ENCODE data around the gene ROCK2. TPM values are rescaled to one million over a fixed set of nuclear protein-coding genes. Genes with fewer than 3 reads are reported as not detected.
"Not testable (repeated sequence)": the region's sequence is repeated elsewhere in the genome, so short reads cannot be mapped to it uniquely, and the experiment has no call there.

Gene ROCK2
- total RNA-seq, 1 donor from 2014 or later: 50.7 TPM

DNA sequence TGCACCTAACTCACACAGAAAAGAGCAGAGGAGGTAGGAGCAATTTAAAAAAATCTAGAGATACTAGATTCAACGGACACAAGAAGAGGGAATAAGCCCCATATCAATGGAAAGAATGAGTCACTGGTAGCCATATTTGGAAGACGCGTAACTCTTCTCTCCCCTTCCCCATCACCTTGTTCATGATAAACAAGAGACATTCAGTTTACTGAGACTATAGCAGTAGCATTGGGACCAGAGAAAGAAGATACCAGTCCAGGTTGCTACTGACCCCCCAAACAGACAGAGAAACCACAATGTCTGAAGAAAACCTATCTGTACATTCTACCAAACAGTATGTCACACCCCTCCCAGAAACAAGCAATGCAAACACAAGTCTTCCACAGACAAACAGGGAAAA, 108.1 kb downstream of the ROCK2 start:
- DNase-seq (ENCODE audit: low read depth): no peak

DNA sequence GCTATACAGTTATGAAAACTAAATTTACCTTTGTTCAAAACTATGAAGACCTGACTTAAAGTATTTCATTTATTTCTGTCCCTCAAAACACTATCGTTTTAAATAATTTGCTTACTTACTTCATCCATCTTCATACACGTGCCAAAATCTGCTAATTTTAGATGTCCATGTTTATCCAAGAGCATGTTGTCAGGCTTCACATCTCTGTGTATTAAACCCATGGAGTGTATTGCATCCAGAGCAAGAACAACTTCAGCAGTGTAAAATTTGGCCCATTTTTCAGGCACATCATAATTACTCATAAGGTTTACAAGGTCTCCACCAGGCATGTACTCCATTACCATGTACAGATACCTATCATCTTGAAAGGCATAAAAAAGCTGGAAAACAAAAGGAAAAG, 108.9 kb downstream of the ROCK2 start:
- DNase-seq (ENCODE audit: low read depth): no peak

DNA sequence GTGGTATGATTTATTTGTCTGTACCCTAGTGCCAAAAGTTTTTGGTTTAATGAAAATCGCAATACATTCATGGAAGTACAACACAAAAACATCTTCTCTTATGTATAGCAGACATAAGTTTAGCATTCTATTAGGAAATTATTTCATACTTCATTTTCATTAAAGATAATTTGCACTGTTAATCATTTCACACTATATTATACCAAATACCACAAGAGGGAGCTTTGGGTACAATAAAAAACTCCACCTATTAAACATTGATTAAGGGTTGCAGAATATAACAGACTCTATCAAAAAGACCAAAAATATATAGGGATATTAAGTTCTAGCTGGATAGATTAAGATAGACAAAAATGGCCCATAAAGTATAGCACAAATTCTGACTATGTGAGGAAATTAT, 110.1 kb downstream of the ROCK2 start:
- peak; percentile 25 for DNase-seq (ENCODE audit: low read depth)

DNA sequence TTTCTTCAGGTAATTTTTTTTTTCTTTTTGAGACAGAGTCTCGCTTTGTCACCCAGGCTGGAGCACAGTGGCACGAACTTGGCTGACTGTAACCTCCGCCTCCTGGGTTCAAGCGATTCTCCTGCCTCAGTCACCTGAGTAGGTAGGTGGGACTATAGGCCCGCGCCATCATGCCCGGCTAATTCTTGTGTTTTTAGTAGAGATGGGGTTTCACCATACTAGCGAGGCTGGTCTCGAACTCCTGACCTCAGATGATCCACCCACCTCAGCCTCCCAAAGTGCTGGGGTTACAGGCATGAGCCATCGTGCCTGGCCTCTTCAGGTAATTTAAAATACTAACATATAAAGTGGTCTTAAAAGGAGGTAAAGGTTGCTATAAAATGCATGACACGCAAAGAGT, 113.2 kb downstream of the ROCK2 start:
- DNase-seq (ENCODE audit: low read depth): not testable (repeated sequence)

DNA sequence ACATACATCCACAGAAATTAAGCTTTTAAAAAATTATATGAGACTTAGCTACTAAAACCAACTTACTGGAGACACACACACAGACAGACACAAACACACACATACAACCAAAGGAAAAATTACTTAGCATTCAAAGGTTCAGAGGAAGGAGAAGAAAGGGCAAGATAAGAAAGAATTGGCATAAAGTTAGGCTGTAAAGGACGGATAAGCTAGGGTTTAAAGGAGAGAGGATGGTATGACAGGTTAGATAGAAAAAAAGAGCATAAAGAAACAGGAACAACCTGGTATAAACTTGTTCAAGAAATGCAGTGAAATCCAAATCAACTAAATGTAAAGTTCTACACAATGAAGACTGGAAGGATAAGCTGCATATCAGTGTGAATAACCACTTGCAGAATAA, 115.7 kb downstream of the ROCK2 start:
- no peak for DNase-seq (ENCODE audit: low read depth)

DNA sequence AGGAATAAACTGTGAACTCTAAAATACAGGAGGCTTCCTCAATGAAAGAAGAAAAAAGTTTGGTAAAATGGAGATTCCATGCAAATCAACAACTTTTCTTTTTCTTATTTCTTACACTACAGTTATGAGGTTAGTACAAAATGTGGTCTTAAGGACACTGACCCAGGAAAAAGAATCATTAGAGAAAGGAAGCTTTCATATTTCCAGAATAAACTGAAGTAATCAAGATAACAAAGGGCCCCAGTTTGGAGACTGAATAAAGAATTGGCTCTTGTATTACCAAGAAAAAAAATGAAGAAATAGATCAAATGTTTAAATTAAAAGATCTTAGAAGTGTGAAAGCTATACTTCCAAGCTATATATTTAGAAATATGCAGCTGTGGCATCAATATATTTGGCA, 116.8 kb downstream of the ROCK2 start:
- no peak for DNase-seq (ENCODE audit: low read depth)

DNA sequence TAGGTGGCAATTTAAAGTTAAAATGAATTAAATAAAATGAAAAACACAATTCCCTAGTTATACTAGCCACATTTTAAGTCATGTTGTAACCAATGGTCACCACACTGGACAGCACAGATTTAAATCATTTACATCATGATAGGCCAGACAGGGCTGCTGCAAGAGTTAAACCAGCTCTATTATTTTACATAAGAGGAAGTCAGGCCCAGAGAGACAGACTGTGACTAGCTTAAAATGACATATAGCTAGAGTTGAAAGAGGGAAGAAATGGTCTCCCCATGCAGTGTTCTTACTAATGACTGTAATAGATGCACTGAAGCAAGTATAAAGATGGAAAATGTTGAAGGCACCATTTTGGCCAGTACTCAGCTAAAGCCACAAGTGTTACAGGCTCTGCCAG, 119.5 kb downstream of the ROCK2 start:
- DNase-seq (ENCODE audit: low read depth): no peak

DNA sequence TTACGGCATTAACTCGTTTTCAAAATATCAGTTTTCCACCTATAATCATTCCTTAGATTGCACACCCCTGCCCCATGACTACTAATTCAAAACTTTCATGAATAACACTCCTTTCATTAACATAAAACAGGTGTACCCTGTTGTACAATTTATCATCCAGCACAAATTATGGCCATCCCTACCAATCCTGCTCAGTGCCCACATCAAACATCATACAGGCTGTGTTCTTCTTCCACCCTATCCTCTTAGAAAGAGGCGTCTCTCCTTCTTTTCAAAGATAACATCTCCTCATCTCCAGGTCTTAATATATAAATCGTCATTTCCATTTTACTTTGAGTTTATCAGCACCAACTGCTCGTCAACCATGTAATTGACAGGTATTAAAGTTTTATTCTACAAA, 121.6 kb downstream of the ROCK2 start:
- DNase-seq (ENCODE audit: low read depth): no peak

DNA sequence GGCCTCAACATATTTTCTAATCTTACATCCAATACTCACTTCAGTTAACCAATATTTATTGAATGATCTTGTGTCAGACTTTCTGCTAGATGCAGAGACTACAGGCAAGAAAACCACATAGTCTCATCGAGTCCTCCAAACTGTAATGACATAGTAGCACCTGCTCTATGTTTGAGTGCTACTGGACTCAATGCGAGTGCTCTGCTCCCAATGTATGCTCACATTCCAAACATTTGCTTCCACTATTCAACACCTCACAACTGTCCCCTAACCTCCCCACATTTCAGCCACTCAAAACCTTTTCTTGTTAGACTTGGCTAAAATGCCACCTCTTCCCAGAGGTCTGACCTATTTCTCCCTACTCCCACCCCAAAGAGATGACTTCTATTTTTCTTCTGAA, 124.0 kb downstream of the ROCK2 start:
- DNase-seq (ENCODE audit: low read depth): no peak

DNA sequence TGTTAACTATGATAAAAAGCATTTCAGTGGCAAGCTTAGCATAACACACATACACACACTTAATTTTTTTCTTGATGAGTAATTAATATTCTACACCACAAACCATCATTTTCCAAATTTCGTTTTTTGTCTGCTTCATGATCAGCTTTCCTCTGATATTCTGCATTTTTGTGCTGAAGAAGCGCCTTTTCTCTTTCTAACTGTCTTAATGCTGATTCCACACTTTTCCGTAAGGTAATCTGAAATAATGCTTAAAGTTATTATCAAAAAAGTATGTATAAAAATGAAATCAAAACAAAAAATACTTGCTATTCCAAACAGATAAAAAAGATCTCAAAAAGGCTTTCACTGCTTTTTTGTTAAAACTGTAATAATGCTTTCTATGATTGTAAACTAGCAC, 129.0 kb downstream of the ROCK2 start:
- no peak for DNase-seq (ENCODE audit: low read depth)

DNA sequence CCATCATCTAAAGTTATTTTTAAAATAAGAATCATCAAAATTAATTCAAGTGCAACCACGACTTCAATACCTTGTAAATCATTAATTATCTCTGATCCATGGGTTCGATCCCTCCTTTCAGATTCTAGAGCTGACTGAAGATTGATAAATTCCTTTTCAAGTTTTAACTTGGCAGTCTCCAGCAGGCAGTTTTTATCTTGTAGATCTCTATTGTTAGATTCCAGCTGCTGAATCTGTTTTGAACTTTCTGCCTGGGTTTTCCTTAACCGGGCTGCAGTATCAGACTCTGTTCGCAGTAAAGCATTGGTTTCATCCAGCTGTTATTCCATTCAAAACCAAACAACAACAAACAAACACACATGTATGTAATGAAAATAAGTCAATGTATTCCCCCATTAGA, 129.7 kb downstream of the ROCK2 start:
- DNase-seq (ENCODE audit: low read depth): no peak

DNA sequence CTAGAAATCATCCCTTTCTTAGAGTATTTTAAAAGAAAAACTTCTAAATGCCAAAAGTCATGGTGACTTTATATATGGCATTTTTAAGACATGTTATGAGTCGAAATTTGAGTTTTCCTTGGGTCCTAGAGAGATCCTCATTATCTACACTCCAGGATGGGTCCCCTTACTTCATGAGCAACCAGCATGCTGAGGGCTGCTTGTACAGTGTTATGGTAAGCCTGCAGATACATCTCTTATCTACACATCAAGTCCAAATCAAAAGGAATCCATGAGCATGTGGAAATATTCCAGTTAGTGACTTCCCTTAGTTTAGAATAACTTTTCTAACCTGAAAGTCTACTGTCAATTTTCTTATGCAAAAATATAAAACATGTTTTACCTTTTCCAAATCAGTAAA, 130.5 kb downstream of the ROCK2 start:
- DNase-seq (ENCODE audit: low read depth): no peak

DNA sequence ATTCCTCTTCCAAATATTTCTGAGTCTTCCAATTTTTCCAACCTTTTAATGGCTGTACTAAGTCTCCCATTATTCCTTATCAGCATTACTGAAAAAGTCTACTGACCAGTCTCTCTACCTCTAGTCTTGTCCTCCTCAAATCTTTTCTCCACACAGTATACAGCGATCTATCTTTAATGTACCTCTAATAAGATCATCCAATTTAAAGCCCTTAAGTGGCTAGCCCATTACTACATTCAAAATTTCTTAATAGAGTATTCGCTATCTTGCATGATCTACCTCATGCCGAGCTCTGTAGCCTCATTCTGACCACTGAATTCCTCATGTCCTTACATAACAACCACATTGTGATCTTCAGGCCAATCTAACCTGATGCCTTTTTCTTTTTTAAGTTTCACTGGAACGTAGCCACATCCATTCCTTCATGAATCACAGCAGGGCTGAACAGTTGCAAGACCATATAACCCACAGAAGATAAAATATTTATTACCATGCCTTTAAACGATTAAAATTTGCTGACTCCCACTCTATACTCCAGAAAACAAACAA, 131.3 kb downstream of the ROCK2 start:
- DNase-seq (ENCODE audit: low read depth): peak; percentile 49

DNA sequence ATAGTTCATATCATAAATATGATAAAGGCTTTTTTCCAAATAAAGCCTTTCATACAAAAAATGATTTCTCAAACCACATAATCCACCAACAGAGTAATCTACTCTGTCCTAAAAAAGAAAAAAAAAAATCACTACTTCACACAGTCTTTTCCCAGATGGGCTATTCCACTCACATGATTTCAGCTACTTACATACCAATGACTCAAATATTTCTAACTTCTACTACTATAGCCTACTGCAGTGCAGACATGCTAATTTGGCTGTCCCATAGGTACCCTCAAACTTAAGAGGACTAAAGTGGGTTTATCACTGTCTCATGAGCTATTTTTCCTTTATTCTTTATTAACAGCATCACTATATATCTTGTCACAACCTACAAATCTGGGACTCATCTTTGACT, 131.8 kb downstream of the ROCK2 start:
- DNase-seq (ENCODE audit: low read depth): no peak

DNA sequence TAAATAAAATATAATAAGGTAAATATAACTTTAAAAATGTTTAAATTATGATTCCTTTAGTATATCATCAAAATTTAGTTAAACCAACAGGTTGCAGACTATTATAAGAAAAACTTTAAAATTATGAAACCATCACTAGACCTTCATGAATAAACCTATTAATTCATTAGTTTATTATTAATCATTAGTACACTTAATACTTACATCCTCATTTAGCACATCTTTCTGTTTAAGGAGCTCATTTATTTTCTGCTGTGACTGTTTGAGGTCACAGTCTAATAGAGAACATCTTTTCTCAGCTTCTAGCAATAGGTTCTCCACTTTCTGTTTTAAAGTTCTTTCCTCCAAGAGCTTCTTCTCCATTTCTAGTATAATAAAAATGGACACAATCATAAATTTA, 136.4 kb downstream of the ROCK2 start:
- DNase-seq (ENCODE audit: low read depth): no peak

DNA sequence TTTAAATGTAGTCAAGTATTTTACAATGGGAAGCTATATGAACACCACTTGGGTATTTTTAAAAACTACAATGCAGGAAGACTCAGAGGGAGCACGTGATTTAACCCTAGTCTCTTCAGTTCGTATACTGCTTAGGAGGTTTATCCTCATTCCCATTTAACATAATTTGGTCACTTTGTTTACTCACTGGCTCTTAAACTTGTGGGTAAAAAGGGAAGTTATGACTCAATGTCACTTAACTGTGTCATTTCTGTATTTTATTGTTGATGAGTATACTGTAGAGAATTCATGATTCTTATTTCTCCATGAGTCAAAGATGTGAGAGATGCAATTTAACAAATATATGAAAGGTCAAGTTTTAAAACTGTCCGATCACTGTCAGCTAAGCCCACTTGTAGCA, 141.0 kb downstream of the ROCK2 start:
- DNase-seq (ENCODE audit: low read depth): peak; percentile 66

DNA sequence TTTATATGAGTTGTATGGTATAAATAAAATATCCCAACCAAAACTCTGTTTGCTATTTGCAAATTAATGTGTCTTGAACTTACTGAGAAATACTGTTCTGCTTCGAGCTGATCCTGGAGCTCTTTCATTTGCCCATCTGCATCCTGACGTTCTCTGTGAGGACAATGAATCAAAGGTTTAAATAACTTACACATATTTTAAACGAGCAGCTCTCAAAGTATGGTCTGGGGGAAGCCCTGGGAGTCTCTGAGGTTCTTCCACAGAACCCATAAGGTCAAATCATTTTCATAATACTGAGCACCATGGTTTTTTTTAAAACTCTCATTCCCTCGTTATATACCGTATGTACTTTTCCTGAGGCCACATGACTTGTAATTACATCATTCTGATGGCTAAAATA, 142.5 kb downstream of the ROCK2 start:
- no peak for DNase-seq (ENCODE audit: low read depth)

DNA sequence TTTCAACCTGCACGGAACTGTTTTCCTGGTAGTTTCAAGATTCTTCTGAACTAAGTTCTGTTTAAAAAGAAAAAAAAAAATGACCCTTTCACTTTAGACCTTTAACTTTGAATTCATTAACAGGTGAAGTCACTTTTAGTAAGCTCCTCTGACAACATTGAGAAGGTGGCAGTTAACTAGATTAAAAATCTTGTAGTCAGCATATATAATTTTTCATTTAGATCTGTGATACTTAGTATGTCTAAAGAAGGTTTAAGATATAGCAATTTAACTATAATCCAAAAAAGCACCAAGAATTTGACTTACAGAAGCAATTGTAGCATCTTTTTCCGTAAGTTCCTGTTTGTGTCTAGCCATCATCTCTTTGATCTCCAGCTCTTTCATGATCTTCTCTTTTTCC, 143.8 kb downstream of the ROCK2 start:
- no peak for DNase-seq (ENCODE audit: low read depth)

DNA sequence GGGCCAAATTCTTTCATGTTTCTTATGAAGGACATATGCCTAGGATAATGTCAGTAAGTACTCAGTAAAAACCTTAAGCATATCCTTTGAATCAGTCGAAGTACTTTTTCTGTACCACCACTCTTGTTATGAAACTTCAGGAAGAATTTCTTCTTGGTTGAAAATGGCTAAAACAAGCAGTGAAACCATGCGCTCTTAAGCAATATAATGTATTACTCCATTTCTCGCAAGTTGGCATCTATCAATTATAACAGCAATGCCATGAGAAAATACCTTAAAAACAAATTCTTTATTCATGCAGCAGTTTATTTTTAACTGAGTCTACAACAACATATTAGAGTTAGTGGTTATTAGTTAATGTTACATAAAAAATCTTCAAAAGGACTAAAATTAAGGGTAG, 148.2 kb downstream of the ROCK2 start:
- no peak for DNase-seq (ENCODE audit: low read depth)

DNA sequence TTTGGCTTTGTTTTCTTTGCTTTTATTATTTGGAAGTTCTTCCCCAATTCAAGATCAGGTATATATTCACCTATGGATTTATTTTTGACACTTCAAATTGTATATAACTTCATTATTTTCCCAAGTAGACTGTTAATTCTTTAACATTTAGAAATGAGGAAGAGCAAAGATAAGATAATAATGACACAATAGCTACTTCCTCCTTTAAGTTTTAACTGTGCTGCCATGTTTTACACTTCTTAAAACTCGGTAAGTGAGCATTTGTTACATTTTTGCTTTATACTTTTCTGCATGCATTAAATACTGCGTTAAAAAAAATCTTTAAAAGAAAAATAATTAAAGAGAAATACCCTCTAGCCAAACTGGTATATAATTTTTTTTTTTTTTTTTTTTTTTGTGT, 156.7 kb downstream of the ROCK2 start:
- DNase-seq (ENCODE audit: low read depth): no peak

DNA sequence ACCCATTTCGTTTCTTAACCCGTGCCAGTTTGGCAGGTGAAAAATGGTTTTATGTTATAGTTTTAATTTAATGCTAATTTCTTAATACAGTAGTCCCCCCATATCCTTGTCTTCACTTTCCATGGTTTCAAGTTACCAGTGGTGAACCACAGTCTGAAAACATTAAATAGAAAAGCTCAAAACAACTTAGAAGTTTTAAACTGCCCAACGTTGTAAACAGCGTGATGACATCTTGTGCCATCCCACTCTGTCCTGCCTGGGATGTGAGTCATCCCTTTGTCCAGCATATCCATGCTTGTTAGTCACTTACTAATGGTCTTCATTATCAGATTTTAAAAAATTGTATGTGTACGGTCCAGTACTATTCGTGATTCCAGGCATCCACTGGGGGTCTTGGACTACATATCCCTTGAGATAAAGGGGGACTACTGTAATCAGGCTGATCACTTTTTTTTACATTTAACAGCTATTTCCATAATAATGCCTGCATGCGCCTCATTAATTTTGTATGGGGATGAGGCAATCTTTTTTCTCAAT, 157.3 kb downstream of the ROCK2 start:
- DNase-seq (ENCODE audit: low read depth): peak; percentile 41

DNA sequence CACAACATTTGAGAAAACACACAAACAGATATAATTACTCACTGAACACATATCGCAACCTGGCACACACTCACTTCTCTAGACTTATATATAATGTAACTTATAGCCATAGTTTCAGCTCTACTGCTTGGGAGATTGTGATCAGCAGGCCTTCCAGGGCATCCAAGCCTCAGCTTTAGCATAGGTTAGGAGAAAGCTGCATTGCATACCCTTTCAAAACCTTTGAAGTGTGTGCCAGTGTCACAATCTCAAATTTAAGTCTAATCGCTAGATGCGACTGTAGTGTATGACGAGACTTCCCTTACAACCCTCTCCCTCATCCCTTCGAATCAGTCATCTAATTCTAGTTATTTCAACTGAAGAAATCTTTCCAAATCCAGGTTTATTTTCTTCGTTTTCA, 158.3 kb downstream of the ROCK2 start:
- DNase-seq (ENCODE audit: low read depth): no peak

DNA sequence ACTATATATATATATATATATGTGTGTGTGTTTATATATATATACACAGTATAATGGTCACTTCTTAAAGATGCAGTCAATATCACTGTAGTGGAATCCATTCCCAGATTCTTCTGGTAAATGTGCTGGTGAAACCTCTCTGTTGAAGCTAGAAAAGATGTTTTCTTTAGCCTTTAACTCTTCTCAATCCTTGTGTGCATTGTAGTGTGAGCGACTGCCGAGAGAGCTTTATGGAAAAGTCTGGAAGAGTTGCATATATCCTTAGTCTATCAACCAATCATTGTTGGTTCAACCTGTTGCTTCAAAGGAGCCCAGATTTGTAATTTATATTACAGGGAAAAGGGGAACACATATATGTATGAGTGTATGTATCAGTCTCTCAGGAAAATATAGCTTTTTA, 161.5 kb downstream of the ROCK2 start:
- DNase-seq (ENCODE audit: low read depth): no peak

DNA sequence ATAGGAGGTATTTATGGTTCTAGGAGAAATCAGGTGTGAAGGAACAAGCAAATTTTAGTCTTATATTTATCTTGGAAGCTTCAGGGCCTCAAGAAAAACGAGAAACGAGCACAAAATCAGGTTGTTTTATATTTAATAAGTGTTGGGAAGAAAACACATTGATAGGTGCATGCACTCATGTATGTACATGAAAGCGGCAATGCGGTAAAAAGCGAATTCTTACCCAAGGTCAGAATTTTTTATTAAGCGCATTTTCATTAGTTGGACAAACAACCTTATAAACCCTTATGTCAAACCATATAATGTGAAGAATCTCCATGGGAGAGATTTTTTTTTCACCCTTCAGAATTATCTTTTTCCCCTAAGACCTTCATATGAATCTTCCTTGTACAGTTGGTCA, 163.8 kb downstream of the ROCK2 start:
- no peak for DNase-seq (ENCODE audit: low read depth)

DNA sequence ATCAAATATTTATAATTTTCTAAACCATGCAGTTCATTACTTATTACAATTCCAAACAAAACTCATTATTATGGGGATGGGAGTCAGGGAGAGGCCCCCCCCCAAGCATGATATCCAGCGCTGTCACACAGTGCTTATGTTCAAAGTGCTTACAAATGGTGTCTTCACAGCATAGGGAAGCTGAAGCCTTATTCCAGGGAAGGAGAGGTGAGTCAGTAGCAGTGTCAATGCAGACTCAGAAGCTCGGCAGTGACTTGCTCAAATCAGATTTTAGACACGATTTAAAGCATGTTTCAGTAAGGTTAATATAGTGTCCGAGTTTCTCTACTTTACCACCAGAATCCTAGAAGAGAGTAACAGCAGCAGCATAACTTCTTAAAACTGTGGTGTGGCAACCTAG, 164.5 kb downstream of the ROCK2 start:
- DNase-seq (ENCODE audit: low read depth): no peak

Data from renal cortical epithelial cell (primary cell).